HepG2 (cell line): ENCODE results near the gene ATF6. TPM values are rescaled to one million over a fixed set of nuclear protein-coding genes. Genes with fewer than 3 reads are reported as not detected.

Experiments used
- ATAC-seq: fragments of 200-7000 bp; cut with Tn5 transposase; 3 replicates; pipeline ENCODE4 v1.9.1; 2020; ENCODE audit warnings: mild to moderate bottlenecking, moderate library complexity
- BruUV-seq: library from RNA; stranded (reverse); fragments of 400-500 nt; replicated peaks from 2 replicates; lab custom pipeline; 2021; lab: Mats Ljungman, UMichigan
- CTCF ChIA-PET: fragments of 300-600 bp; formaldehyde crosslinking; extraction: SDS; loops from one replicate; lab custom pipeline; 2021; ENCODE audit warnings: low total read pairs, inconsistent platforms, low intra/inter-chr PET ratio; lab: Yijun Ruan, JAX
- POLR2A ChIA-PET: fragments of 350-600 bp; sonication (Branson Sonifier 250); formaldehyde crosslinking; loops from one replicate; lab custom pipeline; 2020; ENCODE audit warnings: antibody characterized with exemption, inconsistent platforms; lab: Yijun Ruan, JAX
- DNase-seq: peaks from one replicate; pipeline ENCODE4 v3.0.0-alpha.2; 2015; ENCODE audit warnings: low spot score
- FAIRE-seq: peaks from 3 replicates; lab custom pipeline; 2011; peaks lifted over from hg19 to GRCh38; lab: Jason Lieb, UNC
- H2AFZ ChIP-seq: one replicate; pipeline ENCODE4 v1.6.1; 2011; ENCODE audit warnings: low read length, inconsistent platforms
- H3K27ac ChIP-seq: fragments of 300-600 bp; 3 replicates; pipeline ENCODE4 v1.8.0; 2011; ENCODE audit warnings: mixed run types, mild to moderate bottlenecking, mixed read lengths, low read length, inconsistent platforms; ENCODE audit not compliant: insufficient read depth; ENCODE audit errors: extremely low read length
- H3K27me3 ChIP-seq, 2 experiments: fragments of 200-600 bp in 1 of 2; 2 replicates in 1 of 2; 3 replicates in 1 of 2; pipeline versions ENCODE4 v1.6.0 to v1.8.0; 2011; ENCODE audit warnings: low read length in 2 of 2, mild to moderate bottlenecking in 2 of 2, moderate library complexity in 2 of 2, inconsistent platforms in 1 of 2; ENCODE audit not compliant: insufficient read depth in 2 of 2, control insufficient read depth in 1 of 2
- H3K36me3 ChIP-seq, 2 experiments: fragments of 200-600 bp in 1 of 2; replicated peaks in 1 of 2; 2 replicates in 1 of 2; 3 replicates in 1 of 2; pipeline versions ENCODE4 v1.5.1 to v1.8.0; 2011; ENCODE audit warnings: low read length in 2 of 2, inconsistent platforms in 1 of 2; ENCODE audit not compliant: insufficient read depth in 2 of 2, control insufficient read depth in 1 of 2
- H3K4me1 ChIP-seq: 2 replicates; pipeline ENCODE4 v1.5.1; 2012; ENCODE audit warnings: low read length, inconsistent platforms; ENCODE audit not compliant: insufficient read depth
- H3K4me2 ChIP-seq: 2 replicates; pipeline ENCODE4 v1.6.0; 2011; ENCODE audit warnings: low read depth, low read length, inconsistent platforms
- H3K4me3 ChIP-seq, 3 experiments: fragments of 200-600 bp in 1 of 3; sonication (generic), shearing (Covaris generic) in 1 of 3; replicated peaks in 1 of 3; 2 replicates each; pipeline ENCODE4 v1.5.1; 2011 to 2016; ENCODE audit warnings: low read length in 3 of 3, inconsistent platforms in 2 of 3, low read depth in 2 of 3, mild to moderate bottlenecking in 2 of 3, control low read depth in 1 of 3, mixed read lengths in 1 of 3; ENCODE audit not compliant: insufficient read depth in 1 of 3
- H3K79me2 ChIP-seq: one replicate; pipeline ENCODE4 v1.6.1; 2011; ENCODE audit warnings: low read length, inconsistent platforms; ENCODE audit not compliant: insufficient read depth
- H3K9ac ChIP-seq: 2 replicates; pipeline ENCODE4 v1.6.0; 2011; ENCODE audit warnings: mild to moderate bottlenecking, low read depth, low read length, inconsistent platforms; ENCODE audit not compliant: insufficient read depth
- H3K9me3 ChIP-seq: 2 replicates; pipeline ENCODE4 v1.5.1; 2012; ENCODE audit warnings: mild to moderate bottlenecking, low read length
- H4K20me1 ChIP-seq: 2 replicates; pipeline ENCODE4 v1.6.0; 2011; ENCODE audit warnings: inconsistent platforms, mild to moderate bottlenecking, low read length, moderate library complexity; ENCODE audit not compliant: insufficient read depth
- ARNT ChIP-seq: fragments of 450-650 bp; IDR thresholded peaks from 2 replicates; pipeline ENCODE4 v1.6.1; 2017
- ATF7-NPFF ChIP-seq: sonication (generic); formaldehyde crosslinking; IDR thresholded peaks from 2 replicates; pipeline ENCODE4 v1.8.1; 2023; ENCODE audit warnings: mild to moderate bottlenecking, low read depth, missing genetic modification reagents, moderate library complexity
- ATRX ChIP-seq: sonication (generic); formaldehyde crosslinking; IDR thresholded peaks from 2 replicates; pipeline ENCODE4 v1.4.0; 2020; ENCODE audit warnings: missing genetic modification reagents, borderline replicate concordance
- CREM ChIP-seq, 2 experiments: sonication (generic) in 1 of 2; formaldehyde crosslinking in 1 of 2; IDR thresholded peaks; 2 replicates each; pipeline versions ENCODE4 v1.4.0 to v1.6.1; 2016 to 2020; ENCODE audit warnings: antibody characterized with exemption in 1 of 2, mild to moderate bottlenecking in 1 of 2, missing genetic modification reagents in 1 of 2
- HNF4G ChIP-seq, 2 experiments: sonication (generic) in 1 of 2; formaldehyde crosslinking in 1 of 2; IDR thresholded peaks; 2 replicates each; pipeline versions ENCODE4 v1.4.0 to v1.6.1; 2011 to 2020; ENCODE audit warnings: borderline replicate concordance in 2 of 2, low read depth in 2 of 2, mild to moderate bottlenecking in 2 of 2, low read length in 1 of 2, missing genetic modification reagents in 1 of 2, moderate library complexity in 1 of 2
- NAIF1 ChIP-seq: sonication (generic); formaldehyde crosslinking; IDR thresholded peaks from 2 replicates; pipeline ENCODE4 v1.5.0; 2020; ENCODE audit warnings: mild to moderate bottlenecking, missing genetic modification reagents, borderline replicate concordance
- NCOA1 ChIP-seq: sonication (generic); formaldehyde crosslinking; IDR thresholded peaks from 2 replicates; pipeline ENCODE4 v1.9.0; 2021; ENCODE audit warnings: missing genetic modification reagents
- NR2F1 ChIP-seq, 2 experiments: fragments of 450-650 bp in 1 of 2; formaldehyde crosslinking in 1 of 2; IDR thresholded peaks; 2 replicates each; pipeline versions ENCODE4 v1.5.0 to v1.6.1; 2016 to 2020; ENCODE audit warnings: mild to moderate bottlenecking in 1 of 2, missing compliant biosample characterization in 1 of 2, missing genetic modification reagents in 1 of 2, moderate library complexity in 1 of 2
- RARA ChIP-seq: IDR thresholded peaks from 2 replicates; pipeline ENCODE4 v1.6.1; 2016; ENCODE audit warnings: missing genetic modification reagents, missing compliant biosample characterization
- REPIN1 ChIP-seq: sonication (generic); formaldehyde crosslinking; IDR thresholded peaks from 2 replicates; pipeline ENCODE4 v1.8.0; 2022; ENCODE audit warnings: missing genetic modification reagents, low read depth, mild to moderate bottlenecking, borderline replicate concordance
- SP2 ChIP-seq: sonication (generic); formaldehyde crosslinking; IDR thresholded peaks from 2 replicates; pipeline ENCODE4 v1.5.1; 2020; ENCODE audit warnings: mild to moderate bottlenecking, missing genetic modification reagents
- ZFP41 ChIP-seq: sonication (generic); formaldehyde crosslinking; IDR thresholded peaks from 2 replicates; pipeline ENCODE4 v1.4.0; 2020; ENCODE audit warnings: mild to moderate bottlenecking, missing genetic modification reagents, borderline replicate concordance
- ZNF460 ChIP-seq: sonication (generic); formaldehyde crosslinking; IDR thresholded peaks from 2 replicates; pipeline ENCODE4 v1.5.1; 2020; ENCODE audit warnings: missing genetic modification reagents, mild to moderate bottlenecking, borderline replicate concordance
- ZZZ3 ChIP-seq: sonication (generic); formaldehyde crosslinking; IDR thresholded peaks from 2 replicates; pipeline ENCODE4 v1.4.0; 2020; ENCODE audit warnings: missing genetic modification reagents, mild to moderate bottlenecking, borderline replicate concordance
- WGBS: methylation state at CpG from one replicate; pipeline ENCODE4 v1.1.6; 2017; ENCODE audit warnings: low lambda C conversion rate; 5-methylcytosine and 5-hydroxymethylcytosine counted together
- in situ Hi-C: cut with HindIII; loops from 2 replicates; pipeline ENCODE4 v1.10.0; 2017; ENCODE audit warnings: low pct_unique_long_range_greater_than_20kb; ENCODE audit not compliant: extremely low pct_ligation_motif_present
- intact Hi-C: fragments of 100-400 bp; cut with micrococcal nuclease; formaldehyde crosslinking; loops from one replicate; pipeline ENCODE4 v1.10.0; 2022; ENCODE audit not compliant: unreplicated experiment
- polyA plus RNA-seq, 8 experiments: library from polyadenylated mRNA; depleted of rRNA in 3 of 8; stranded (reverse) in 7 of 8; unstranded in 1 of 8; fragments of >200 nt; fragmentation: Illumina TruSeq in 4 of 8; extraction: Trizol in 4 of 8; gene quantifications; 2 replicates each; pipeline versions ENCODE4 v1.2.1 to v1.2.3, GENCODE V29; 2011 to 2016; ENCODE audit warnings: low read depth in 4 of 8, missing spikeins in 1 of 8, mixed read lengths in 1 of 8; ENCODE audit not compliant: insufficient read depth in 1 of 8
- total RNA-seq, 5 experiments: library from RNA; depleted of rRNA; stranded (reverse); fragments of >200 nt; fragmentation: Illumina TruSeq; extraction: Trizol; gene quantifications; 2 replicates each; pipeline ENCODE4 v1.2.3, GENCODE V29; 2016; ENCODE audit warnings: low read depth in 1 of 5
- TF ChIP-seq, protein P1 (sequence below): sonication (generic); formaldehyde crosslinking; IDR thresholded peaks from 2 replicates; pipeline ENCODE4 v1.4.0; 2020; ENCODE audit warnings: missing genetic modification reagents
- TF ChIP-seq, protein P2 (sequence below): sonication (generic); formaldehyde crosslinking; IDR thresholded peaks from 2 replicates; pipeline ENCODE4 v1.5.0; 2020; ENCODE audit warnings: mild to moderate bottlenecking, low read depth, missing genetic modification reagents, borderline replicate concordance
- TF ChIP-seq, protein P3 (sequence below): sonication (generic); formaldehyde crosslinking; conservative IDR thresholded peaks from 2 replicates; pipeline ENCODE4 v1.8.0; 2022; ENCODE audit warnings: low read depth, missing genetic modification reagents

ATF6 gene
- total and polyA plus RNA-seq, 2 of the 13 experiments (the other 11 are each of a cell fraction or from before 2014, with no cell fraction given): 13.2 to 14.5 TPM

DNA sequence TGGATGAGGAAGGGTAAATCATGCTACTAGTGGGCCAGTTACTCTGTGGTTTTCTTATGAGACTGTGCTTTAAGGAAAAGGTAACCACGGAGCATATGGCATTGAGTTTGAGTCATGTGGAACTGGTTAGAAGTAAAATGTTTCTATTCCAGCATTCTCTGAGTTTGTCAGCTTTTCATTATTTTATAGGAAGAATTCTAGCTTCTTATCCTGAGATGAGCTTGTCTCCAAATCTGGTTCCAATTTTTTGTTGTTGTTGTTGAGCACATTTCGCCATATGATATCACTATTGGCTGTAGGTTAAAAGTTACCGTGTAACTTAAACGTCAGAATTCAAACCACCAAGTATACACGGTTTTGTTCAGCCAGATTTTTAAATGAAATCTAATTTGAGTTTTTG lies 69.9 kb downstream of the ATF6 start:
- BruUV-seq: no TSS peak
- Histone ChIP-seq H3K79me2 (no peaks in the 10 kb centered on the region), H3K4me2 (no peak overlapping the region), H3K9ac (no peak overlapping the region), H3K4me3 (no peak overlapping the region), H3K27me3 (no peaks in the 10 kb centered on the region), H4K20me1 (no peaks in the 10 kb centered on the region), H3K27ac (no peak overlapping the region), H3K9me3 (no peaks in the 10 kb centered on the region)
- intact Hi-C loops: no loop called here
- FAIRE-seq (no peak), DNase-seq (no peak), ATAC-seq (no peak)
- 98% methylated on average over 5 of the region's 5 CpGs for WGBS
- in situ Hi-C loops: no loop called here
- CTCF ChIA-PET: no interaction called here
- no peak for TF ChIP-seq NR2F1 (CRISPR knock-in tag; IDR thresholded peaks at IDR 0.05)
- no peak for TF ChIP-seq ARNT
- TF ChIP-seq ZZZ3: no peak
- TF ChIP-seq ATRX (CRISPR knock-in tag): no peak
- no peak for TF ChIP-seq HNF4G (IDR thresholded peaks at IDR 0.05; ENCODE audit: borderline replicate concordance, low read depth, low read length)
- TF ChIP-seq HNF4G (CRISPR knock-in tag; IDR thresholded peaks at IDR 0.05; ENCODE audit: borderline replicate concordance, low read depth): no peak
- TF ChIP-seq, protein P1, sequence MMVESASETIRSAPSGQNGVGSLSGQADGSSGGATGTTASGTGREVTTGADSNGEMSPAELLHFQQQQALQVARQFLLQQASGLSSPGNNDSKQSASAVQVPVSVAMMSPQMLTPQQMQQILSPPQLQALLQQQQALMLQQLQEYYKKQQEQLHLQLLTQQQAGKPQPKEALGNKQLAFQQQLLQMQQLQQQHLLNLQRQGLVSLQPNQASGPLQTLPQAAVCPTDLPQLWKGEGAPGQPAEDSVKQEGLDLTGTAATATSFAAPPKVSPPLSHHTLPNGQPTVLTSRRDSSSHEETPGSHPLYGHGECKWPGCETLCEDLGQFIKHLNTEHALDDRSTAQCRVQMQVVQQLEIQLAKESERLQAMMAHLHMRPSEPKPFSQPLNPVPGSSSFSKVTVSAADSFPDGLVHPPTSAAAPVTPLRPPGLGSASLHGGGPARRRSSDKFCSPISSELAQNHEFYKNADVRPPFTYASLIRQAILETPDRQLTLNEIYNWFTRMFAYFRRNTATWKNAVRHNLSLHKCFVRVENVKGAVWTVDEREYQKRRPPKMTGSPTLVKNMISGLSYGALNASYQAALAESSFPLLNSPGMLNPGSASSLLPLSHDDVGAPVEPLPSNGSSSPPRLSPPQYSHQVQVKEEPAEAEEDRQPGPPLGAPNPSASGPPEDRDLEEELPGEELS: no peak
- TF ChIP-seq RARA (CRISPR knock-in tag): no peak
- TF ChIP-seq ZNF460 (CRISPR knock-in tag): no peak
- no peak for TF ChIP-seq ZFP41
- TF ChIP-seq ATF7-NPFF (CRISPR knock-in tag): no peak
- TF ChIP-seq SP2 (CRISPR knock-in tag): no peak
- no peak for TF ChIP-seq NCOA1 (CRISPR knock-in tag)
- TF ChIP-seq NAIF1 (CRISPR knock-in tag): no peak
- TF ChIP-seq, protein P2, sequence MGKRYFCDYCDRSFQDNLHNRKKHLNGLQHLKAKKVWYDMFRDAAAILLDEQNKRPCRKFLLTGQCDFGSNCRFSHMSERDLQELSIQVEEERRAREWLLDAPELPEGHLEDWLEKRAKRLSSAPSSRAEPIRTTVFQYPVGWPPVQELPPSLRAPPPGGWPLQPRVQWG: no peak
- TF ChIP-seq, protein P3, sequence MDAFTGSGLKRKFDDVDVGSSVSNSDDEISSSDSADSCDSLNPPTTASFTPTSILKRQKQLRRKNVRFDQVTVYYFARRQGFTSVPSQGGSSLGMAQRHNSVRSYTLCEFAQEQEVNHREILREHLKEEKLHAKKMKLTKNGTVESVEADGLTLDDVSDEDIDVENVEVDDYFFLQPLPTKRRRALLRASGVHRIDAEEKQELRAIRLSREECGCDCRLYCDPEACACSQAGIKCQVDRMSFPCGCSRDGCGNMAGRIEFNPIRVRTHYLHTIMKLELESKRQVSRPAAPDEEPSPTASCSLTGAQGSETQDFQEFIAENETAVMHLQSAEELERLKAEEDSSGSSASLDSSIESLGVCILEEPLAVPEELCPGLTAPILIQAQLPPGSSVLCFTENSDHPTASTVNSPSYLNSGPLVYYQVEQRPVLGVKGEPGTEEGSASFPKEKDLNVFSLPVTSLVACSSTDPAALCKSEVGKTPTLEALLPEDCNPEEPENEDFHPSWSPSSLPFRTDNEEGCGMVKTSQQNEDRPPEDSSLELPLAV (CRISPR knock-in tag): no peak
- TF ChIP-seq CREM (IDR thresholded peaks at IDR 0.05): no peak
- TF ChIP-seq CREM (CRISPR knock-in tag; IDR thresholded peaks at IDR 0.05): no peak
- no peak for TF ChIP-seq REPIN1 (CRISPR knock-in tag)
- TF ChIP-seq, all 625 proteins: peak for 0
- no peak overlapping the region for H2AFZ ChIP-seq
- POLR2A ChIA-PET: no interaction called here
- H3K4me1 ChIP-seq: no peaks in the 10 kb centered on the region
- no peaks in the 10 kb centered on the region; a peak in 1 of 5 replicates for H3K36me3 ChIP-seq
